H1 (cell line): Measurements from ENCODE around the gene HDAC8. TPM values are rescaled to one million over a fixed set of nuclear protein-coding genes. Genes with fewer than 3 reads are reported as not detected.

Source experiments
- CTCF ChIA-PET: fragments of 300-600 bp; sonication (Branson Sonifier 250); formaldehyde crosslinking; loops from one replicate; lab custom pipeline; 2021; ENCODE audit not compliant: partially characterized antibody; lab: Charles Lee
- POLR2A ChIA-PET: fragments of 300-600 bp; sonication (Branson Sonifier 250); formaldehyde crosslinking; loops from one replicate; lab custom pipeline; 2021; ENCODE audit warnings: inconsistent platforms; ENCODE audit not compliant: partially characterized antibody; lab: Charles Lee
- DNase-seq, 2 experiments: peaks; one replicate each; pipeline versions ENCODE4 v3.0.0 to v3.0.0-alpha.2; 2010 to 2022; ENCODE audit warnings: low spot score in 2 of 2, low read depth in 1 of 2, mixed read lengths in 1 of 2
- FAIRE-seq: peaks from 2 replicates; lab custom pipeline; 2011; peaks lifted over from hg19 to GRCh38; lab: Jason Lieb, UNC
- H2AFZ ChIP-seq: 2 replicates; pipeline ENCODE4 v1.8.1; 2012; ENCODE audit warnings: low read length, inconsistent platforms
- H2AK5ac ChIP-seq: 2 replicates; pipeline ENCODE4 v1.6.1; 2013; ENCODE audit warnings: low read depth, low read length
- H2BK120ac ChIP-seq: replicated peaks from 2 replicates; pipeline ENCODE3; 2013; ENCODE audit warnings: low read depth, low read length, inconsistent platforms
- H2BK12ac ChIP-seq: 2 replicates; pipeline ENCODE4 v1.6.1; 2013; ENCODE audit warnings: low read depth, low read length
- H2BK15ac ChIP-seq: 2 replicates; pipeline ENCODE4 v1.6.1; 2013; ENCODE audit warnings: low read length
- H2BK20ac ChIP-seq: 2 replicates; pipeline ENCODE4 v1.6.1; 2013; ENCODE audit warnings: low read length
- H2BK5ac ChIP-seq: 2 replicates; pipeline ENCODE4 v1.6.1; 2013; ENCODE audit warnings: low read depth, low read length
- H3K14ac ChIP-seq: 2 replicates; pipeline ENCODE4 v1.6.1; 2013; ENCODE audit warnings: inconsistent platforms; ENCODE audit not compliant: insufficient read length
- H3K18ac ChIP-seq: 2 replicates; pipeline ENCODE4 v1.6.1; 2013; ENCODE audit warnings: low read length; ENCODE audit errors: extremely low read depth
- H3K23ac ChIP-seq: 2 replicates; pipeline ENCODE4 v1.6.1; 2013; ENCODE audit warnings: inconsistent platforms; ENCODE audit not compliant: insufficient read length
- H3K23me2 ChIP-seq: 2 replicates; pipeline ENCODE4 v1.6.1; 2013; ENCODE audit warnings: low read depth, low read length
- H3K27ac ChIP-seq: 2 replicates; pipeline ENCODE4 v1.6.1; 2011; ENCODE audit warnings: low read depth, low read length, inconsistent platforms
- H3K27me3 ChIP-seq, 4 experiments: replicated peaks in 1 of 4; 1 replicate in 1 of 4; 2 replicates in 3 of 4; pipeline versions ENCODE4 v1.6.1 to v1.8.1; 2011 to 2013; ENCODE audit warnings: low read length in 3 of 4, mild to moderate bottlenecking in 3 of 4, inconsistent platforms in 2 of 4, mixed read lengths in 2 of 4, moderate library complexity in 1 of 4; ENCODE audit not compliant: control insufficient read depth in 3 of 4, insufficient read depth in 3 of 4; ENCODE audit errors: extremely low read depth in 1 of 4
- H3K36me3 ChIP-seq, 4 experiments: 2 replicates each; pipeline versions ENCODE4 v1.6.1 to v1.8.1; 2011 to 2013; ENCODE audit warnings: mild to moderate bottlenecking in 4 of 4, low read length in 3 of 4, moderate library complexity in 2 of 4, control low read depth in 1 of 4, inconsistent platforms in 1 of 4; ENCODE audit not compliant: insufficient read depth in 4 of 4, control insufficient read depth in 2 of 4
- H3K4ac ChIP-seq: replicated peaks from 2 replicates; pipeline ENCODE3; 2013; ENCODE audit warnings: low read length, low read depth, mixed read lengths, inconsistent platforms; ENCODE audit not compliant: insufficient read length
- H3K4me1 ChIP-seq, 4 experiments: replicated peaks in 1 of 4; 1 replicate in 1 of 4; 2 replicates in 3 of 4; pipeline versions ENCODE4 v1.6.1 to v1.8.1; 2011 to 2013; ENCODE audit warnings: low read length in 3 of 4, inconsistent platforms in 2 of 4, mixed read lengths in 1 of 4; ENCODE audit not compliant: insufficient read depth in 4 of 4, control insufficient read depth in 3 of 4
- H3K4me2 ChIP-seq, 2 experiments: 2 replicates each; pipeline versions ENCODE4 v1.6.1 to v1.8.1; 2011 to 2013; ENCODE audit warnings: low read depth in 2 of 2, low read length in 2 of 2, control low read depth in 1 of 2, inconsistent platforms in 1 of 2, mild to moderate bottlenecking in 1 of 2; ENCODE audit not compliant: insufficient read depth in 1 of 2
- H3K4me3 ChIP-seq, 4 experiments: fragments of 200-600, 300-600 bp in 1 of 4; sonication (generic), shearing (Covaris generic), sonication (Bioruptor Twin) in 1 of 4; 2 replicates each; pipeline versions ENCODE4 v1.5.1 to v1.8.1; 2011 to 2016; ENCODE audit warnings: low read length in 4 of 4, low read depth in 3 of 4, control low read depth in 2 of 4, inconsistent platforms in 2 of 4, mild to moderate bottlenecking in 2 of 4, mixed read lengths in 1 of 4, moderate library complexity in 1 of 4; ENCODE audit not compliant: insufficient read depth in 2 of 4; ENCODE audit errors: extremely low read depth in 1 of 4
- H3K56ac ChIP-seq: replicated peaks from 2 replicates; pipeline ENCODE3; 2013; ENCODE audit warnings: low read depth, mild to moderate bottlenecking, mixed read lengths, low read length, inconsistent platforms; ENCODE audit not compliant: insufficient read length
- H3K79me1 ChIP-seq: 2 replicates; pipeline ENCODE4 v1.6.1; 2013; ENCODE audit warnings: low read depth, low read length, control low read depth
- H3K79me2 ChIP-seq, 2 experiments: 2 replicates each; pipeline versions ENCODE4 v1.6.1 to v1.8.1; 2012 to 2013; ENCODE audit warnings: low read length in 2 of 2, mild to moderate bottlenecking in 2 of 2, inconsistent platforms in 1 of 2; ENCODE audit not compliant: insufficient read depth in 2 of 2, control insufficient read depth in 1 of 2
- H3K9ac ChIP-seq, 4 experiments: replicated peaks in 1 of 4; 1 replicate in 1 of 4; 2 replicates in 3 of 4; pipeline versions ENCODE4 v1.6.1 to v1.8.1; 2011 to 2013; ENCODE audit warnings: low read depth in 3 of 4, low read length in 3 of 4, control low read depth in 2 of 4, mild to moderate bottlenecking in 2 of 4, moderate library complexity in 2 of 4, inconsistent platforms in 1 of 4; ENCODE audit errors: extremely low read depth in 1 of 4
- H3K9me3 ChIP-seq, 2 experiments: 2 replicates each; pipeline versions ENCODE4 v1.6.1 to v1.8.1; 2012 to 2013; ENCODE audit warnings: mild to moderate bottlenecking in 2 of 2, moderate library complexity in 2 of 2, control low read depth in 1 of 2, inconsistent platforms in 1 of 2, low read depth in 1 of 2, low read length in 1 of 2, mixed read lengths in 1 of 2; ENCODE audit not compliant: insufficient read depth in 2 of 2
- H4K20me1 ChIP-seq, 2 experiments: replicated peaks in 1 of 2; 2 replicates each; pipeline versions ENCODE3 to v1.8.1; 2011 to 2013; ENCODE audit warnings: inconsistent platforms in 2 of 2, low read length in 2 of 2, mild to moderate bottlenecking in 1 of 2; ENCODE audit not compliant: insufficient read depth in 2 of 2, control insufficient read depth in 1 of 2
- H4K5ac ChIP-seq: 2 replicates; pipeline ENCODE4 v1.6.1; 2013; ENCODE audit warnings: low read length, low read depth, mixed read lengths, inconsistent platforms; ENCODE audit not compliant: insufficient read length
- H4K8ac ChIP-seq: 2 replicates; pipeline ENCODE4 v1.8.0; 2013; ENCODE audit warnings: mild to moderate bottlenecking, moderate library complexity, low read length, inconsistent platforms; ENCODE audit not compliant: insufficient read depth; ENCODE audit errors: extremely low read depth
- H4K91ac ChIP-seq: replicated peaks from 2 replicates; pipeline ENCODE3; 2013; ENCODE audit warnings: low read length, mixed read lengths, inconsistent platforms; ENCODE audit not compliant: insufficient read length
- ASH2L ChIP-seq: fragments of 200-600, 300-600 bp; sonication (generic); IDR thresholded peaks from one replicate; pipeline ENCODE4 v1.7.1; 2017; ENCODE audit warnings: low read length
- EGR1 ChIP-seq: IDR thresholded peaks from 2 replicates; pipeline ENCODE4 v1.6.1; 2011; ENCODE audit warnings: low read depth, low read length, borderline replicate concordance
- EZH2 ChIP-seq: fragments of 200-600 bp; sonication (generic); IDR thresholded peaks from 2 replicates; pipeline ENCODE4 v1.7.1; 2012; ENCODE audit warnings: low read depth, mild to moderate bottlenecking, moderate library complexity, low read length, inconsistent platforms; ENCODE audit not compliant: severe bottlenecking
- GTF2F1 ChIP-seq: IDR thresholded peaks from 2 replicates; pipeline ENCODE4 v1.6.1; 2012; ENCODE audit warnings: low read depth, low read length, improper control_type of control experiment, borderline replicate concordance
- MAFK ChIP-seq: IDR thresholded peaks from 2 replicates; pipeline ENCODE4 v1.6.1; 2012; ENCODE audit warnings: low read depth, mild to moderate bottlenecking, improper control_type of control experiment, low read length
- POLR2A ChIP-seq, 2 experiments: IDR thresholded peaks; 1 replicate in 1 of 2; 2 replicates in 1 of 2; pipeline ENCODE4 v1.6.1; 2011; ENCODE audit warnings: low read depth in 2 of 2, low read length in 2 of 2, mild to moderate bottlenecking in 2 of 2; ENCODE audit errors: control extremely low read depth in 1 of 2
- RNF2 ChIP-seq: fragments of 200-900, 300-1000 bp; sonication (generic); IDR thresholded peaks from 2 replicates; pipeline ENCODE4 v1.7.1; 2016; ENCODE audit warnings: borderline replicate concordance, low read depth, mild to moderate bottlenecking, antibody characterized with exemption, low read length; ENCODE audit not compliant: poor library complexity, severe bottlenecking; ENCODE audit errors: missing control alignments
- WGBS, 2 experiments: shearing (Covaris generic) in 1 of 2; methylation state at CpG; one replicate each; pipeline versions ENCODE4 v1.1.6 to v1.1.7; 2013 to 2015; ENCODE audit warnings: low lambda C conversion rate in 2 of 2, mixed read lengths in 2 of 2, inconsistent platforms in 1 of 2, low coverage in 1 of 2, missing lambda C conversion rate in 1 of 2; ENCODE audit not compliant: insufficient replicate concordance in 2 of 2, insufficient coverage in 1 of 2, insufficient read length in 1 of 2; ENCODE audit errors: extremely low coverage in 1 of 2, missing lambda C conversion rate in 1 of 2; 5-methylcytosine and 5-hydroxymethylcytosine counted together
- polyA plus RNA-seq, 7 experiments: library from polyadenylated mRNA; depleted of rRNA in 3 of 7; stranded (reverse) in 5 of 7; unstranded in 2 of 7; fragments of >200 nt in 5 of 7; fragments of 200-250 nt in 2 of 7; gene quantifications; 1 replicate in 5 of 7; 2 replicates in 1 of 7; 4 replicates in 1 of 7; pipeline versions ENCODE4 v1.2.1 to v1.2.3, GENCODE V29; 2011 to 2013; ENCODE audit warnings: missing spikeins in 2 of 7, mixed read lengths in 2 of 7
- total RNA-seq: library from RNA; stranded (reverse); fragmentation: NEBNext Ultra II Directional; extraction: Animal tissue kit (Norgen Biotek cat#: 25700); gene quantifications from 2 replicates; pipeline ENCODE4 v1.2.1, GENCODE V29; 2021

Gene HDAC8
- total and polyA plus RNA-seq, 2 of the 8 experiments (the other 6 are each of a cell fraction or from before 2014, with no cell fraction given): 9.7 to 20.3 TPM

DNA sequence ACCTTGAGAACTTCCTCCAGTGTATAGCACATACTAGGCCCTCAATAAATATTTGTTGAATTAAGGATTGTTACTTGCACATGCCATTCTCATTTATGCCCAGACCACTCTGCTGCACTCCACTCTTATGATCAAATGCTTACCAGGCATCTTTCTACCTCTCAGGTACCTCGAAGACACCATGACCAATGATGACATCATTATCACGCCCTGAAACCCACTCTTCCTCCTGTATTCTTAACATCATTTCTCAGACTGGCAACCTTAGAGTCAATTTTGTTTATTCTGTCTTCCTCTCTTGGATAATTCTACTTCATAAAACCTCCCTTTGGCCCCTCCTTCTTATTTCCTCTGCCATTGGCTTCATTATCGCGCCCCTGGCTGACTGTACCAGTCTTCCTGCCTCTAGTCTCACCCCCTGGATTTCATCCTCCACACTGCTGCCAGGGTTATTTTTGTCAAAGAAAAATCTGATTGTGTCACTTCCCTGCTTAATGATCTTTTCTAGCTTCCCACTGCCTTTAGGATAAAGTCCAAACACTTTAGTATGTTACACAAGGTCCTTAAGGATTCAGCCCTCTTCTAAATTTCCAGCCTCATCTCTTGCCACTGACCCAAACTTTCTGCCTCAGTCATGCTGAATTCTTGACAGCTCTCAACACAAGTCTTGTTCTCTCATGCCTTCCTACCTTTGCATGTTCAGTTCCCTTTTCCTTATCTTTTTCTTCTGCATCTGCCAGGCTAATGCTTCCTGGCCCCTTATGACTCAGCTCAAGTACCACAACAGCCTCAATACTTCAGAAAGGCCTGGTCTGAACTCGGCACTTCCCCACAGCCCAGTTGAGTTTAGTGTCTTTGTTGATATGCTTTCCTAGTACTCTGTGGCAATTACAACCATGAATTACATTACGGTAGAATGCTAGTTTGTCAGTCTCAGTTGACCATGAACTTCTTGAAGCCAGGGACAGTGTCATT is 45.8 kb downstream of the HDAC8 start:
- Histone ChIP-seq H4K5ac (no peak overlapping the region), H3K27me3 (no peaks in the 10 kb centered on the region), H2BK15ac (no peak overlapping the region), H3K4me1 (no peaks in the 10 kb centered on the region), H3K4me3 (no peak overlapping the region), H3K4me2 (no peak overlapping the region), H3K23me2 (no peaks in the 10 kb centered on the region), H4K8ac (no peak overlapping the region), H2AK5ac (no peak overlapping the region), H3K9me3 (no peaks in the 10 kb centered on the region), H3K9ac (no peak overlapping the region), H3K23ac (no peak overlapping the region), H4K20me1 (no peaks in the 10 kb centered on the region), H3K14ac (no peak overlapping the region), H3K56ac (no peak overlapping the region), H3K27ac (no peak overlapping the region), H2BK120ac (no peak overlapping the region), H3K36me3 (no peaks in the 10 kb centered on the region), H3K79me2 (no peaks in the 10 kb centered on the region), H3K4ac (no peak overlapping the region), H2BK20ac (no peak overlapping the region), H2BK5ac (no peak overlapping the region), H2AFZ (no peak overlapping the region), H4K91ac (no peak overlapping the region), H2BK12ac (no peak overlapping the region), H3K79me1 (no peaks in the 10 kb centered on the region), H3K18ac (no peak overlapping the region)
- POLR2A ChIA-PET: no interaction called here
- 92% methylated on average over 6 of the region's 6 CpGs; no CpG with 5 or more reads in 1 of the 2 experiments for WGBS, 2 experiments
- CTCF ChIA-PET: no interaction called here
- FAIRE-seq (no peak), DNase-seq (no peak)
- TF ChIP-seq GTF2F1 (no peak), RNF2 (no peak), POLR2A (IDR thresholded peaks at IDR 0.05; ENCODE audit: control extremely low read depth in 1 of 2, low read depth in 2 of 2, low read length in 2 of 2) (no peak), EZH2 (no peak), MAFK (no peak), EGR1 (no peak), ASH2L (no peak)
